Measurements from ENCODE around the gene SCGN. TPM values are rescaled to one million over a fixed set of nuclear protein-coding genes. Genes with fewer than 3 reads are reported as not detected.

The SCGN gene
- total and polyA plus RNA-seq, 2 of the 13 experiments (the other 11 are each of a cell fraction or from before 2014, with no cell fraction given), result 2.9 to 29.0 TPM

GRCh38 chr6:25640446-25640845 lies 11.6 kb upstream of the SCGN start (continued):
- TF ChIP-seq RBFOX2 (IDR thresholded peaks at IDR 0.05; ENCODE audit: low read depth, low read length) (no peak), RBAK (CRISPR knock-in tag; IDR thresholded peaks at IDR 0.05) (no peak), ZNF564 (CRISPR knock-in tag; IDR thresholded peaks at IDR 0.05) (0 out of 2 replicates have a peak, but pooled peaks have one; percentile 40), SIX4 (CRISPR knock-in tag; IDR thresholded peaks at IDR 0.05) (0 out of 2 replicates have a peak, but pooled peaks have one; percentile 26), JDP2 (CRISPR knock-in tag; IDR thresholded peaks at IDR 0.05; ENCODE audit: borderline replicate concordance) (no peak), ZNF788 (CRISPR knock-in tag; IDR thresholded peaks at IDR 0.05; ENCODE audit: borderline replicate concordance) (no peak), GABPA (IDR thresholded peaks at IDR 0.05; ENCODE audit: low read depth, low read length) (no peak), GABPA (CRISPR knock-in tag; IDR thresholded peaks at IDR 0.05; ENCODE audit: low read depth) (no peak), ESRRA (CRISPR knock-in tag; IDR thresholded peaks at IDR 0.05; ENCODE audit: low read depth) (no peak), PLRG1 (conservative IDR thresholded peaks at IDR 0.05) (no peak), RFX5 (IDR thresholded peaks at IDR 0.05; ENCODE audit: low read depth, low read length) (no peak), TCF7 (IDR thresholded peaks at IDR 0.05; ENCODE audit: low read depth) (no peak), KLF6 (CRISPR knock-in tag; IDR thresholded peaks at IDR 0.05) (no peak), ZNF383 (CRISPR knock-in tag; IDR thresholded peaks at IDR 0.05; ENCODE audit: borderline replicate concordance) (no peak), ISL2 (CRISPR knock-in tag; IDR thresholded peaks at IDR 0.05) (peak; percentile 87), SUZ12 (IDR thresholded peaks at IDR 0.05; ENCODE audit: low read depth, low read length) (no peak), TP53 (CRISPR knock-in tag; conservative IDR thresholded peaks at IDR 0.05) (no peak), USF2 (IDR thresholded peaks at IDR 0.05; ENCODE audit: low read depth, low read length) (no peak), USF2 (CRISPR knock-in tag; IDR thresholded peaks at IDR 0.05; ENCODE audit: borderline replicate concordance) (no peak), ZBTB20 (CRISPR knock-in tag; IDR thresholded peaks at IDR 0.05; ENCODE audit: borderline replicate concordance, low read depth) (peak; percentile 54; the same call in 1 of the 2 replicates), POGZ (CRISPR knock-in tag; IDR thresholded peaks at IDR 0.05) (peak; percentile 55), ZNF605 (CRISPR knock-in tag; IDR thresholded peaks at IDR 0.05) (no peak), MYNN (CRISPR knock-in tag; IDR thresholded peaks at IDR 0.05; ENCODE audit: low read depth) (no peak), ZFP82 (CRISPR knock-in tag; IDR thresholded peaks at IDR 0.05; ENCODE audit: borderline replicate concordance) (no peak)
- TF ChIP-seq, protein P1, sequence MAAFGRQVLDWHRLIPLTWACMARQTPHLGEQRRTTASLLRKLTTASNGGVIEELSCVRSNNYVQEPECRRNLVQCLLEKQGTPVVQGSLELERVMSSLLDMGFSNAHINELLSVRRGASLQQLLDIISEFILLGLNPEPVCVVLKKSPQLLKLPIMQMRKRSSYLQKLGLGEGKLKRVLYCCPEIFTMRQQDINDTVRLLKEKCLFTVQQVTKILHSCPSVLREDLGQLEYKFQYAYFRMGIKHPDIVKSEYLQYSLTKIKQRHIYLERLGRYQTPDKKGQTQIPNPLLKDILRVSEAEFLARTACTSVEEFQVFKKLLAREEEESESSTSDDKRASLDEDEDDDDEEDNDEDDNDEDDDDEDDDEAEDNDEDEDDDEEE (CRISPR knock-in tag; IDR thresholded peaks at IDR 0.05), result no peak
- TF ChIP-seq, protein P2, sequence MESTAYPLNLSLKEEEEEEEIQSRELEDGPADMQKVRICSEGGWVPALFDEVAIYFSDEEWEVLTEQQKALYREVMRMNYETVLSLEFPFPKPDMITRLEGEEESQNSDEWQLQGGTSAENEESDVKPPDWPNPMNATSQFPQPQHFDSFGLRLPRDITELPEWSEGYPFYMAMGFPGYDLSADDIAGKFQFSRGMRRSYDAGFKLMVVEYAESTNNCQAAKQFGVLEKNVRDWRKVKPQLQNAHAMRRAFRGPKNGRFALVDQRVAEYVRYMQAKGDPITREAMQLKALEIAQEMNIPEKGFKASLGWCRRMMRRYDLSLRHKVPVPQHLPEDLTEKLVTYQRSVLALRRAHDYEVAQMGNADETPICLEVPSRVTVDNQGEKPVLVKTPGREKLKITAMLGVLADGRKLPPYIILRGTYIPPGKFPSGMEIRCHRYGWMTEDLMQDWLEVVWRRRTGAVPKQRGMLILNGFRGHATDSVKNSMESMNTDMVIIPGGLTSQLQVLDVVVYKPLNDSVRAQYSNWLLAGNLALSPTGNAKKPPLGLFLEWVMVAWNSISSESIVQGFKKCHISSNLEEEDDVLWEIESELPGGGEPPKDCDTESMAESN (CRISPR knock-in tag; conservative IDR thresholded peaks at IDR 0.05), result 0 out of 2 replicates have a peak, but pooled peaks have one; percentile 37
